AG08396 (cell line): ENCODE measurements around the gene DSC1.
A peak's percentile ranks its signal among the peaks of the same experiment; 100 is the strongest.

Experiments
- DNase-seq: peaks from one replicate; pipeline ENCODE4 v3.0.0; 2012; ENCODE audit warnings: low spot score, mixed read lengths

The DSC1 gene

GRCh38 chr18:31104444-31104843 is 58.2 kb downstream of the DSC1 start:
- no peak for DNase-seq

- no peak for DNase-seq
Observed at GRCh38 chr18:31103423-31103822, 59.2 kb downstream of the DSC1 start.

GRCh38 chr18:31102941-31103340 is 59.7 kb downstream of the DSC1 start:
- no peak for DNase-seq

GRCh38 chr18:31102025-31102684 is 60.5 kb downstream of the DSC1 start, which contains the start of gene DSC2:
TSS of gene DSC2 (minus strand) at chr18:31102421. CDS start at chr18:31101971, 450 bp downstream.
- no peak for DNase-seq

GRCh38 chr18:31101183-31102024 is 61.3 kb downstream of the DSC1 start:
- DNase-seq, result peak; percentile 5

- no peak for DNase-seq
Observed at GRCh38 chr18:31100436-31101182, 62.0 kb downstream of the DSC1 start.

- DNase-seq, result no peak
Observed at GRCh38 chr18:31099450-31100230, 63.0 kb downstream of the DSC1 start.

- DNase-seq, result no peak
Observed at GRCh38 chr18:31098878-31099277, 63.8 kb downstream of the DSC1 start.

GRCh38 chr18:31097666-31098065 is 65.0 kb downstream of the DSC1 start:
- DNase-seq, result no peak

- DNase-seq, result no peak
Observed at GRCh38 chr18:31093880-31094279, 68.8 kb downstream of the DSC1 start.

- DNase-seq, result no peak
Observed at GRCh38 chr18:31093294-31093693, 69.4 kb downstream of the DSC1 start.

- no peak for DNase-seq
Observed at GRCh38 chr18:31091350-31091749, 71.3 kb downstream of the DSC1 start.

GRCh38 chr18:31088532-31088931 is 74.1 kb downstream of the DSC1 start:
- DNase-seq, result no peak

- DNase-seq, result no peak
Observed at GRCh38 chr18:31079973-31080372, 82.7 kb downstream of the DSC1 start.
